NB4 (cell line): Measurements from ENCODE around the gene GSG1L2.

Experiments used
- DNase-seq: peaks from one replicate; pipeline ENCODE4 v3.0.0; 2010; ENCODE audit warnings: low read depth
- H3K4me3 ChIP-seq: one replicate; pipeline ENCODE4 v1.5.1; 2011; ENCODE audit warnings: mild to moderate bottlenecking, low read depth, low read length, moderate library complexity
- MYC ChIP-seq: IDR thresholded peaks from 2 replicates; pipeline ENCODE4 v1.6.1; 2011; ENCODE audit warnings: low read depth, low read length
- POLR2A ChIP-seq: IDR thresholded peaks from 2 replicates; pipeline ENCODE4 v1.6.1; 2011; ENCODE audit warnings: mild to moderate bottlenecking; ENCODE audit not compliant: insufficient read length; ENCODE audit errors: extremely low read depth
- TF ChIP-seq, protein P1 (sequence below): IDR thresholded peaks from one replicate; pipeline ENCODE4 v1.5.1; 2012; ENCODE audit warnings: low read depth, low read length
- TF ChIP-seq, protein P2 (sequence below): IDR thresholded peaks from 2 replicates; pipeline ENCODE4 v1.6.1; 2011; ENCODE audit warnings: low read depth, low read length

The GSG1L2 gene

DNA sequence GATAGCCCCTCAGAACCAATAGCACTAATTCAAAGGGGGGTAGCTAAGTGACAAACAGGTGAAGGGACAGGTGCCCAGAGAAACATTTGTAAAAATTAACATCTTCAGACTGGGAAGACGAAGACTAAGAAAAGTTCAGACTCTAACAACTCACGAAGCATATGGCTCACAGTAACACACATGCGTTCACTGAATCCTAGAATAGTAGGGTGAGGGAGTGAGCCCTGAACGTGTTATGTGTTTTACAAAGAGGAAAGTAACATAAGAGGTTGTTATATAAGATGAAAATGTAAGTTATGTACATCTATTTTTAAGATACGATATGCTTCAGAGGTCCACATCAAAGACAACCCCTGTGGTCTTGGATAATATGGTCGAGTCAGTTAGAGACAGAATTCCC is 15.2 kb downstream of the GSG1L2 start:
- DNase-seq, result no peak
- H3K4me3 ChIP-seq, result no peak overlapping the region
- TF ChIP-seq POLR2A (no peak), MYC (no peak)
- TF ChIP-seq, protein P1, sequence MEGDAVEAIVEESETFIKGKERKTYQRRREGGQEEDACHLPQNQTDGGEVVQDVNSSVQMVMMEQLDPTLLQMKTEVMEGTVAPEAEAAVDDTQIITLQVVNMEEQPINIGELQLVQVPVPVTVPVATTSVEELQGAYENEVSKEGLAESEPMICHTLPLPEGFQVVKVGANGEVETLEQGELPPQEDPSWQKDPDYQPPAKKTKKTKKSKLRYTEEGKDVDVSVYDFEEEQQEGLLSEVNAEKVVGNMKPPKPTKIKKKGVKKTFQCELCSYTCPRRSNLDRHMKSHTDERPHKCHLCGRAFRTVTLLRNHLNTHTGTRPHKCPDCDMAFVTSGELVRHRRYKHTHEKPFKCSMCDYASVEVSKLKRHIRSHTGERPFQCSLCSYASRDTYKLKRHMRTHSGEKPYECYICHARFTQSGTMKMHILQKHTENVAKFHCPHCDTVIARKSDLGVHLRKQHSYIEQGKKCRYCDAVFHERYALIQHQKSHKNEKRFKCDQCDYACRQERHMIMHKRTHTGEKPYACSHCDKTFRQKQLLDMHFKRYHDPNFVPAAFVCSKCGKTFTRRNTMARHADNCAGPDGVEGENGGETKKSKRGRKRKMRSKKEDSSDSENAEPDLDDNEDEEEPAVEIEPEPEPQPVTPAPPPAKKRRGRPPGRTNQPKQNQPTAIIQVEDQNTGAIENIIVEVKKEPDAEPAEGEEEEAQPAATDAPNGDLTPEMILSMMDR, result no peak

GRCh38 chr17:9805769-9806168 is 16.1 kb downstream of the GSG1L2 start:
- no peak overlapping the region for H3K4me3 ChIP-seq

GRCh38 chr17:9802697-9803096 is 19.2 kb downstream of the GSG1L2 start:
- no peak overlapping the region for H3K4me3 ChIP-seq
- DNase-seq, result no peak
- TF ChIP-seq MYC (no peak), POLR2A (no peak)
- TF ChIP-seq, protein P1, result no peak
- TF ChIP-seq, protein P2, sequence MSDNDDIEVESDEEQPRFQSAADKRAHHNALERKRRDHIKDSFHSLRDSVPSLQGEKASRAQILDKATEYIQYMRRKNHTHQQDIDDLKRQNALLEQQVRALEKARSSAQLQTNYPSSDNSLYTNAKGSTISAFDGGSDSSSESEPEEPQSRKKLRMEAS, result no peak

More at GRCh38 chr17:9805769-9806168, 16.1 kb downstream of the GSG1L2 start:
- DNase-seq, result no peak
- TF ChIP-seq, protein P2, result no peak
- TF ChIP-seq POLR2A (no peak), MYC (no peak)
- TF ChIP-seq, protein P1, result no peak

- H3K4me3 ChIP-seq, result no peak overlapping the region
- TF ChIP-seq MYC (no peak), POLR2A (no peak)
- TF ChIP-seq, protein P1, result no peak
- TF ChIP-seq, protein P2, result no peak
- no peak for DNase-seq
Measured at GRCh38 chr17:9802294-9802693, 19.6 kb downstream of the GSG1L2 start.

DNA sequence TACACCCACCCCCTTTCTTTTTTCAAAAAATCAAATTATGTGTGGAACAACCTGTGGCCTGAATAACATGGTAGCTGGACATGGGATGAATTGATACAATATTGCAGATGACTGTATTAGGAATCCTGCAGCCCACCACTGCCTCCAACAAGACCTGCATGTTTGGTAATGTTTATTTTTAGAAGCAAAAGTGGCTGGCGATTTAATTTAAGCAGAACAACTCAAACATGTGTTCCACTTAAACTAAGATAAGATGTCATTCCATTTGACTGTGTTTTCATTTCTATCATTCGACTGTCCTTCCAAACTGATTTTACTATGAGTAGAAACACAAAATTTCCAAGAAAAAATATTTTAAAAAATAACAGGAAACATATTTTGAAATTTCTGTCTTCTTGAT is 20.4 kb downstream of the GSG1L2 start:
- no peak for DNase-seq
- TF ChIP-seq MYC, result no peak
- no peak overlapping the region for H3K4me3 ChIP-seq

DNA sequence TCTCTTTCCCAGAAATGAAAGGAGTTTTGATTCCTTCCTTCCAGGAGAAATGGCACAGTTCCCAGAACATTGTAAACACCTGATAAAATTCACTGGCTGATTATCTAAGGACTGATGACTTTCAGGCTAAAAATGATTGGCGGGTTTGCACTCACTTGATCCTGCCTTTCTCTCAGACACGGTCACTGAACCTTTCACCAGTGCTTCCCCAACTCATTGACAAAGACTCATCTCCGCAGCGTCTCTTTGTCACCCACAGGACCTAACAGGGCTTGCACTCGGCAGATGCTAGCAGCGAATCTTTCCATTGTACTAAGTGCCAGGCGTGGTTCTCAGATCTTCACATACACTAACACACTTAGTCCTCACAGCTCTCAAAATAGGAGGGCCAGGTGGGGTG is 23.2 kb downstream of the GSG1L2 start:
- DNase-seq, result no peak
- TF ChIP-seq POLR2A (no peak), MYC (no peak)
- TF ChIP-seq, protein P2, result no peak
- no peak overlapping the region for H3K4me3 ChIP-seq

DNA sequence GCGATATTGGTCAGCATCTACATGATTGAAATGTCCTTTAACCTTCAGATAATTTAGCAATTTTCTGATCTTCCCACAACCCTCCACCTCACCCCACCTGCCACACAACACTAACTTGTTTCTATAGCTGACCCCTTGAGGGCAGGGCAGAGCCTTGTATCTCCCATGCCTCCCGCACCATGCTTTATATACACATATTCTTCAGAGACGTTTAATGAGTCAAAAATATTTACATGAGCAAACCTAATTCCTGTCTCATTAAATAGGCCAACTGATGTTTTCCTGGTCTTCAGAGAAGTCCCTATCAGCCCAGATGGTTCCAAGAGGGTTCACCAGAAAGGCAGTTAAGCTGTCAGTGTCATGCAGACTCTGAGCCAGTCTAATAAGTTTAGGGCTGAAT is 23.9 kb downstream of the GSG1L2 start:
- TF ChIP-seq, protein P1, result no peak
- TF ChIP-seq, protein P2, result no peak
- no peak for TF ChIP-seq MYC
- TF ChIP-seq POLR2A, result no peak
- DNase-seq, result no peak
- no peak overlapping the region for H3K4me3 ChIP-seq
